Measurements from ENCODE around the gene ROBO1.
"Not testable (repeated sequence)": the region's sequence is repeated elsewhere in the genome, so short reads cannot be mapped to it uniquely, and the experiment has no call there.

The ROBO1 gene

GRCh38 chr3:79555655-79556054 is 212.1 kb downstream of the ROBO1 start:
- no peaks in the 10 kb centered on the region for H3K27me3 Mint-ChIP-seq (ENCODE audit: low read depth)
- no peak overlapping the region for H3K27ac Mint-ChIP-seq
- no peak overlapping the region for H3K4me3 Mint-ChIP-seq
- H3K9me3 Mint-ChIP-seq: peaks cover 3% of the 10 kb centered on the region
- no peaks in the 10 kb centered on the region for H3K36me3 Mint-ChIP-seq (ENCODE audit: low read depth)
- no peaks in the 10 kb centered on the region for H3K4me1 Mint-ChIP-seq (ENCODE audit: low read depth)

- no peaks in the 10 kb centered on the region for H3K4me1 Mint-ChIP-seq (ENCODE audit: low read depth)
- H3K9me3 Mint-ChIP-seq: no peaks in the 10 kb centered on the region
- H3K27ac Mint-ChIP-seq: no peak overlapping the region
- no peaks in the 10 kb centered on the region for H3K27me3 Mint-ChIP-seq (ENCODE audit: low read depth)
- no peaks in the 10 kb centered on the region for H3K36me3 Mint-ChIP-seq (ENCODE audit: low read depth)
- no peak overlapping the region for H3K4me3 Mint-ChIP-seq
Measured at GRCh38 chr3:79551997-79552396, 215.8 kb downstream of the ROBO1 start.

- no peaks in the 10 kb centered on the region for H3K9me3 Mint-ChIP-seq
- no peak overlapping the region for H3K27ac Mint-ChIP-seq
- no peaks in the 10 kb centered on the region for H3K4me1 Mint-ChIP-seq (ENCODE audit: low read depth)
Measured at GRCh38 chr3:79551321-79551892, 216.4 kb downstream of the ROBO1 start.

GRCh38 chr3:79543218-79543982 is 224.4 kb downstream of the ROBO1 start:
- no peaks in the 10 kb centered on the region for H3K4me1 Mint-ChIP-seq (ENCODE audit: low read depth)
- H3K27ac Mint-ChIP-seq: no peak overlapping the region
- no peaks in the 10 kb centered on the region for H3K27me3 Mint-ChIP-seq (ENCODE audit: low read depth)
- H3K36me3 Mint-ChIP-seq (ENCODE audit: low read depth): no peaks in the 10 kb centered on the region
- H3K4me3 Mint-ChIP-seq: no peak overlapping the region
- no peaks in the 10 kb centered on the region for H3K9me3 Mint-ChIP-seq

More at GRCh38 chr3:79551321-79551892, 216.4 kb downstream of the ROBO1 start:
- no peaks in the 10 kb centered on the region for H3K36me3 Mint-ChIP-seq (ENCODE audit: low read depth)
- no peak overlapping the region for H3K4me3 Mint-ChIP-seq
- H3K27me3 Mint-ChIP-seq (ENCODE audit: low read depth): no peaks in the 10 kb centered on the region

GRCh38 chr3:79534727-79535126 is 233.1 kb downstream of the ROBO1 start:
- H3K4me3 Mint-ChIP-seq: no peak overlapping the region
- no peak overlapping the region for H3K27ac Mint-ChIP-seq
- H3K9me3 Mint-ChIP-seq: peaks cover 4% of the 10 kb centered on the region
- H3K4me1 Mint-ChIP-seq (ENCODE audit: low read depth): no peaks in the 10 kb centered on the region
- no peaks in the 10 kb centered on the region for H3K36me3 Mint-ChIP-seq (ENCODE audit: low read depth)
- H3K27me3 Mint-ChIP-seq (ENCODE audit: low read depth): no peaks in the 10 kb centered on the region

- Mint-ChIP-seq H3K27ac (no peak overlapping the region), H3K4me3 (no peak overlapping the region), H3K9me3 (peaks cover under 1% of the 10 kb centered on the region), H3K27me3 (ENCODE audit: low read depth) (no peaks in the 10 kb centered on the region), H3K36me3 (ENCODE audit: low read depth) (no peaks in the 10 kb centered on the region), H3K4me1 (ENCODE audit: low read depth) (no peaks in the 10 kb centered on the region)
Measured at GRCh38 chr3:79531566-79532295, 236.1 kb downstream of the ROBO1 start.

- H3K4me1 Mint-ChIP-seq (ENCODE audit: low read depth): no peaks in the 10 kb centered on the region
- H3K27ac Mint-ChIP-seq: no peak overlapping the region
- no peak overlapping the region for H3K4me3 Mint-ChIP-seq
- H3K9me3 Mint-ChIP-seq: no peaks in the 10 kb centered on the region
- H3K36me3 Mint-ChIP-seq (ENCODE audit: low read depth): no peaks in the 10 kb centered on the region
- no peaks in the 10 kb centered on the region for H3K27me3 Mint-ChIP-seq (ENCODE audit: low read depth)
Measured at GRCh38 chr3:79521221-79521848, 246.5 kb downstream of the ROBO1 start.

GRCh38 chr3:79517766-79518413 is 249.9 kb downstream of the ROBO1 start:
- H3K27me3 Mint-ChIP-seq (ENCODE audit: low read depth): no peaks in the 10 kb centered on the region
- H3K4me1 Mint-ChIP-seq (ENCODE audit: low read depth): no peaks in the 10 kb centered on the region
- H3K9me3 Mint-ChIP-seq: no peaks in the 10 kb centered on the region
- no peak overlapping the region for H3K4me3 Mint-ChIP-seq
- no peak overlapping the region for H3K27ac Mint-ChIP-seq
- H3K36me3 Mint-ChIP-seq (ENCODE audit: low read depth): no peaks in the 10 kb centered on the region

GRCh38 chr3:79516795-79517194 is 251.0 kb downstream of the ROBO1 start:
- Mint-ChIP-seq H3K4me3 (no peak overlapping the region), H3K4me1 (ENCODE audit: low read depth) (no peaks in the 10 kb centered on the region), H3K36me3 (ENCODE audit: low read depth) (no peaks in the 10 kb centered on the region), H3K27me3 (ENCODE audit: low read depth) (no peaks in the 10 kb centered on the region), H3K27ac (no peak overlapping the region), H3K9me3 (no peaks in the 10 kb centered on the region)

GRCh38 chr3:79515072-79515471 is 252.7 kb downstream of the ROBO1 start:
- Mint-ChIP-seq H3K9me3 (no peaks in the 10 kb centered on the region), H3K27ac (no peak overlapping the region), H3K36me3 (ENCODE audit: low read depth) (no peaks in the 10 kb centered on the region), H3K27me3 (ENCODE audit: low read depth) (no peaks in the 10 kb centered on the region), H3K4me3 (no peak overlapping the region), H3K4me1 (ENCODE audit: low read depth) (no peaks in the 10 kb centered on the region)

GRCh38 chr3:79514069-79514468 is 253.7 kb downstream of the ROBO1 start:
- Mint-ChIP-seq H3K4me3 (no peak overlapping the region), H3K9me3 (no peaks in the 10 kb centered on the region), H3K4me1 (ENCODE audit: low read depth) (no peaks in the 10 kb centered on the region), H3K27ac (no peak overlapping the region), H3K36me3 (ENCODE audit: low read depth) (no peaks in the 10 kb centered on the region), H3K27me3 (ENCODE audit: low read depth) (no peaks in the 10 kb centered on the region)

- Mint-ChIP-seq H3K36me3 (ENCODE audit: low read depth) (no peaks in the 10 kb centered on the region), H3K27ac (no peak overlapping the region), H3K9me3 (no peaks in the 10 kb centered on the region), H3K4me3 (no peak overlapping the region), H3K4me1 (ENCODE audit: low read depth) (no peaks in the 10 kb centered on the region), H3K27me3 (ENCODE audit: low read depth) (no peaks in the 10 kb centered on the region)
Measured at GRCh38 chr3:79506751-79507150, 261.0 kb downstream of the ROBO1 start.

- H3K4me1 Mint-ChIP-seq (ENCODE audit: low read depth); H3K27ac Mint-ChIP-seq; H3K27me3 Mint-ChIP-seq (ENCODE audit: low read depth); H3K4me3 Mint-ChIP-seq; H3K9me3 Mint-ChIP-seq; H3K36me3 Mint-ChIP-seq (ENCODE audit: low read depth): not testable (repeated sequence)
Measured at GRCh38 chr3:79502216-79502681, 265.5 kb downstream of the ROBO1 start.

- Mint-ChIP-seq H3K9me3 (no peaks in the 10 kb centered on the region), H3K4me1 (ENCODE audit: low read depth) (no peaks in the 10 kb centered on the region), H3K27ac (no peak overlapping the region), H3K27me3 (ENCODE audit: low read depth) (no peaks in the 10 kb centered on the region), H3K36me3 (ENCODE audit: low read depth) (no peaks in the 10 kb centered on the region), H3K4me3 (no peak overlapping the region)
Measured at GRCh38 chr3:79497447-79498111, 270.2 kb downstream of the ROBO1 start.
